NCI-H524 (cell line): ENCODE measurements around the gene NOTCH3.
A peak's percentile ranks its signal among the peaks of the same experiment; 100 is the strongest.

Experiments used
- DNase-seq, 2 experiments: peaks; one replicate each; lab custom pipeline; 2025; lab: John Stamatoyannopoulos, UW

Gene NOTCH3

DNA sequence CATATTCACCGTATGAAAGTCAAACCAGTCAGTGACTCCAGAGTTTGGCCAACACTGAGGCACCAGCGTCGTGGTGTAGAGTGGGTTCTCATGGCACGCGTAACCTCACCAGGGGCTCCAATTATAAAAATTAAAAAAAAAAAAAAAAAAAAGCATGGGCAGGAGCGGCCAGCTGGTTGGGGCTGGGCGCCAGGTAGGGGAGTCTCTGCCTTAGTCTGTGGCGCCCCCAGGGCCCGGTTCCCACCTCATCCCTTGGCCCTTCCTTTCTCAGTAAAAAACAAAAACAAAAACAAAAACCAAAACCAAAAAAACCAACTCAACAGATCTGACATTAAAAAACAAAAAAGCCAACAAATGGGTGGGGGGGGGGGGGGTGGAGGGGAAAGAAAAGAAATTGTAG lies 36.1 kb upstream of the NOTCH3 start:
- DNase-seq, result no peak

DNA sequence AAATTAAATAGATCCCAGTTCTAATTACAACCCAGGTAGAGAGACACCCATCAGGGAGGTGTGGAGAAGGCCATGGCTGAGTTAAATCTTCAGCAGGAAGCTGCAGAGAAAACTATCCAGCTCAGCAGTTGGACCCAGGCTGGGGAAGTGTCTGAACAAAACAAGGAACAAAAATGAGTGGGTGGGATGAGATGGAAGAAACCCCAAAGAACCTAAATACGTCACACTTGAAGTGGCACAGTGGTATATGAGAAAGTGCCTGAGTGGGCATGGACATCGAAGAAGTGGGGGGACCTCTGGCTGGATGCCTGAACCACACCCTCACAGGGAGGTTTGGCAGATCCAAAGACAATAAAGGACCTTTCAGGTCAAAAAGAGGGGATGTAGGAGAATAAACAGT lies 35.0 kb upstream of the NOTCH3 start:
- DNase-seq, result no peak

DNA sequence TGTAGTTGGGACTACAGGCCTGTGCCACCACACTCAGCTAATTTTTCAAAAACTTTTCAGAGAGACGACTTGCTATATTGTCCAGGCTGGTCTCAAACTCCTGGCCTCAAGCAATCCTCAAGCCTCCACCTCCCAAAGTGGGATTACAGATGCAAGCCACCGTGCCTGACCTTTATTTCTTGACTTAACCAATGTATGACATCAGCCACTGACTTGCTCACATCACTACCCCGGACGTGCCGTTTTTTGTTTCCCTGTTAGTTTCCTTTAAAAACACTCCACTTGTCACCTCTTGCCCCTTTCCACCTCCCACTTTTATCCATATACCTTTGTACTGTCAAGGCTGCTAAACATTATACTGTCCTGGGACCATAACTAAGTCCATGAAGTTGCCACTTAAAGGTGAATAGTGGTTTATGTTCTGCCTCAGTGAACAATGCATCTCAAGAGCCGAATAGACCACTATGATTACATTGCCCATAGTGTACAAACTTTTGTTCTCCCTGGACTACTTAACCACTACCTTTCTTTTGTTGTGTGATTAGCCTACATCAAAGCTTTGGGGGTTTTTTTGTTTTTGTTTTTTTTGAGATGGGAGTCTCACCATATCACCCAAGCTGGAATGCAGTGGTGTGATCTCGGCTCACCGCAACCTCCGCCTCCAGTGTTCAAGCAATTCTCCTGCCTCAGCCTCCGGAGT lies 33.8 kb upstream of the NOTCH3 start:
- no peak for DNase-seq

DNA sequence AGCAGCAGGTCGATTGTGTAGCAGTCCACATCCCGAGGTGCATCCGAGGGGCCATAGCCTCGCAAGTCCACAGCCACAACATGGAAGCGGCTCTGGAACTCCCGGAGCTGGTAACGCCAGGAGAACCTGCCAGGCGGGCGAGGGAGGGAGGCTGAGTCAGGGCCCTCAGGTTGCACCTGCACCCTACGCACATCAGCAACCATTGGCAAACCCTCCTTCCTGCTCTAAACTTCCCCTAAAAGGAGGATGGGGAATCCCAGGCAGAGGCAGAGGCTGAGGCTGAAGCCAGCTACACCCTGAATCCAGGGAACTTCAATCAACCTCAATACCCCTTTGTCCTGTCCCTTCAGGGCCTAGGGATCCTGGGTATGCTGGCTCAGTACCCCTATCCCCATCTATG lies 30.5 kb upstream of the NOTCH3 start:
- no peak for DNase-seq

DNA sequence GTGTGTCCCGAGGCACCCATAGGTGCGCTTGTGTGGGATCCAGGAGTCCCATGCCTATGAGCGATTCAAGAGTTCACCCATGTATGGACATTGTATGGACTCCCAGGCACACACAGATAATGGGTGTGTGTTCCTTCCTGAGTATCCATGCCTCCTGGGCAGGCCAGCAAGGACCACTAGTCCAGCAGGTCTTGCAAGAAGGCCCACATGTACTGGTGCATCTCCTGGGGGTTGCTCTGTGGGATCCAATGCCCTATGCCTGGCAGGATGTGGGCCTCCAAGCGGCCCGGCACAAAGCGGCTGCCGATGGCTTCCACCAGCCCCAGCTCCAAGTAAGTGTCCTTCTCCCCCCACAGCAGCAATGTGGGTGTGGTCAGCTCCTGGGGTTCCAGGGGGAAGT lies 26.5 kb upstream of the NOTCH3 start:
- no peak for DNase-seq

DNA sequence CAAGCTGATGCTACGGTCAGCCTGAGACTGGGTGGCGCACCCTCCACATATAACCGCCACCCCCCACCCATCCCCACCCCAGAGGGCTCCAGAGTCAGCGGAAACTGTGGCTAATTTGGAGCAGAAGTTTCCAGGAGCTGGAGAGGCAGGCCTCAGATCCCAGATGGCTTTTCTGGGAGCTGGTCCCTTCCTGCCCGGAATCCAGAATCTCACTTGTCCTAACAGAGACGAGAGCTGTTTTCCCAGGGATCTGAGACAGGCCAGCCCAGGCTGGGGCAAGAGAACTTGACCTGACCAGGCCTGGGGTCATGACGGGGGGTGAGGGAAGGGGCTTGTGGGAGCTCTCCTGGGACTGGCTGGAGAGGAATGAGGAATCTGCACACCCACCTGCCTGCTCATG lies 25.0 kb upstream of the NOTCH3 start:
- DNase-seq, result no peak

DNA sequence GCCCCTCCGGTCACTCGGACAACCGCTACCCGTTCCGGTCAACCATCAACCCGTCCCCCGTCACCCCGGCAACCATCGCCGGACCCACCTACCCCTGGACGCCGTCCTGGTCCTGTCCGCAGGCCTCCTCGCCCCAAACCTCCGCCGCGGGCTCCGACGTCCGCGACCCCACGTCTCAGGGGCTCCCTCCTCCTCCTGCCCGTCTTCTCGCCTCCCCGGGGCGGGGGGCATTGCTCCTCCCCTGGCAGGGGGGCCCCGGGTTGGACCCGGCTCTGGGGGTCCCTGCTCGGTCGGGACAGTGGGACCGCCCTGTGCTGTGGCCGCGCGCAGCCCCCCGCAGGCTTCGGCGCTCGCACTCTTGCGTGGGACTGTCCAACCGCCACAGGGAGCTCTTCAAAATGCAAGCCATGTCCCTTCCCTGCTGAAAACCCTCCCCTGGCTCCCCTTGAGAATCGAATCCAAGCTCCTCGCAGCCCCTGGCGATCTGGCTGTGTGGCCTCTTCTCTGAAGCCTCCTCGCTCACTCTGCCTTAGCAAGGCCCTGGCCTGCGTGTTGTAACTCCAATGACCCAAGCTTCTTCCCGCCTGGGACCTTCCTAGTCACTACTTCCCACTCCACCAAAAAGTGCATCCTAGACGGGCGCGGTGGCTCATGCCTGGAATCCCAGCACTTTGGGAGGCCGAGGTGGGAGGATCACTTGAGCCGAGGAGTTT lies 23.0 kb upstream of the NOTCH3 start:
- no peak for DNase-seq

DNA sequence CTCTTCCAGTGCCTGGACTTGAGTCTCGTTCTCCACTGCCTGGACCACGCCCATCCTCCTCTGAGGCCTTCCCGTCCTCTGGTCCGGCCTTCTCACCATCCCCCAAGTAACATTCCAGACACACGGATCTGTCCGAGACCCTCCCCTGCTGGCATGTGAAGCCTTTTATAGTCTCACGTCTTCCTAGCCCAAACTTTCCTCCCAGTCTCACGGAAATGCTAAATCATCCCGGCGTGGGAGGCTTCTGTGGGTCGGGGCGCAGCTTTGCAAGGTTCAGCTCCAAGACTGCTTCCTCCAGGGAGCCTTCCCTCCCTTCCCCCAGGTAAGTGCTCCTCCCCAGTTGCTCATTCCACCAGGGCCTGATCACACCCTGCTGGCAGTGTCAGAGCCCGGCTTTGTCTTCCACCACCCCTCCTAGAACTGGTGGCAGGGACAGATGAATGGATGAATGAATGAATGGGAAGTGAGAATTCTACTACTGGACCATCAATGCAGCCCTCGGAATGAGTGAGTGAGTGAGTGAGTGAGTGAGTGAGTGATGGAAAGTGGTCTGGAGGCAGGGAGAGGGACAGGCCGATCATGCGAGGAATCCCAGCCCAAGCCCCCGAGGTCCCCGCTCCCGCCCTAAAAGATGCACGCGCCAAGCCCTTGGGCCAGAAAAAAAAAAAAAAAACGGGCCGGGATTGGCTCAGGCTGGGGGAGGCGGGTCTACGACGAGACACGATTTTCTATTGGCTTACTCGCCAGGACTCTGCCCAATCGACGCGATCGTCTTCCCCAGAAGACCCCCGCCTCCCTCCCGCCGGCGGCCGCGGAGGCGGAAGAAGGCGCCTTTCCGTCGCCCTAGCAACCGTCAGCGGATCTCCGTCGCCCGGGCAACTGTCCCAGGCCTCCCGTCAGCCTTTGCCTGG lies 22.2 kb upstream of the NOTCH3 start:
- DNase-seq, result peak; percentile 92 to 97

DNA sequence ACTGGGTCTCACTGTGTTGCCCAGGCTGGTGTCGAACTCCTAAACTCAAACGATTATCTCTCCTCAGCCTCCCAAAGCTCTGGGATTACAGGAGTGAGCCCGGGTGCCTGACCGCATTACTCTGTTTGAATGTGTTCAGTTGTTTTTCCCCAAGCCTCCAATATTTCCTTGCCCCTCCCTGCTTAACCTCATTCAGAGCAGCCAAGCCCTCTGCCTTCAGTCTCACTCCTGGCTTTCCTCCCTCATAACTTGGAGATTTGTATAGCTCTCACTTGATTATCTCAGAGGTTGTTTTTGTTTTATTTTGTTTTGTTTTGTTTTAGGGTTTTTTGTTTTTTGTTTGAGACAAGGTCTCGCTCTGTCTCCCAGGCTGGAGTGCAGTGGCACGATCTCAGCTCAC lies 20.0 kb upstream of the NOTCH3 start:
- no peak for DNase-seq

DNA sequence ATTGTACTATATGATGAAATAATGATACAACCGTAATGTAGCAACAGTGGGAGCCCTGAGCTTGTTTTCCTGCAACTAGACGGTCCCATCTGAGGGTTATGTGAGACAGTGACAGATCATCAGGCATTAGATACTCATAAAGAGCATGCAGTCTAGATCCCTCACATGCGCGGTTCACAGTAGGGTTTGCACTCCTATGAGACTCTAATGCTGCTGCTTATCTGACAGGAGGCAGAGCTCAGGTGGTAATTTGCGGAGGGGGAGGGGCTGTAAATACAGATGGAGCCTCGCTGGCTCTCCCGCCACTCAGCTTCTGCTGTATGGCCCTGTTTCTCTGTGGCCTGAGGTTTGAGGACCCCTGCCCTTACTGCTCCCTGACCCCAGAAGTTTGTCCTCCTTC lies 17.7 kb upstream of the NOTCH3 start:
- DNase-seq, result no peak

DNA sequence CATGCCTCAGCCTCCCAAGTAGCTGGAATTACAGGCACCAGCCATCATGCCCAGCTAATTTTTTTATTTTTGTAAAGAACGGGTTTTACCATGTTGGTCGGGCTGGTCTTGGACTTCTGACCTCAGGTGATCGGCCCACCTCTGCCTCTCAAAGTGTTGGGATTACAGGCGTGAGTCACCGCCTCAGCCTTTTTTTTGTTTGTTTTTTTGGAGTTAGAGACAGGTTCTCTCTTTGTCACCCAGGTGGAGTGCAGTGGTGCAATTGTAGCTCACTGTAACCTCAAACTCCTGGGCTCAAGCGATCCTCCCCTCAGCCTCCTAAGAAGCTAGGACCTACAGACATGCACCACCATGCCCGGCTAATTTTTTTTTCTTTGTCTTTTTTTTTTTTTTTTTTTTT lies 15.6 kb upstream of the NOTCH3 start:
- no peak for DNase-seq

DNA sequence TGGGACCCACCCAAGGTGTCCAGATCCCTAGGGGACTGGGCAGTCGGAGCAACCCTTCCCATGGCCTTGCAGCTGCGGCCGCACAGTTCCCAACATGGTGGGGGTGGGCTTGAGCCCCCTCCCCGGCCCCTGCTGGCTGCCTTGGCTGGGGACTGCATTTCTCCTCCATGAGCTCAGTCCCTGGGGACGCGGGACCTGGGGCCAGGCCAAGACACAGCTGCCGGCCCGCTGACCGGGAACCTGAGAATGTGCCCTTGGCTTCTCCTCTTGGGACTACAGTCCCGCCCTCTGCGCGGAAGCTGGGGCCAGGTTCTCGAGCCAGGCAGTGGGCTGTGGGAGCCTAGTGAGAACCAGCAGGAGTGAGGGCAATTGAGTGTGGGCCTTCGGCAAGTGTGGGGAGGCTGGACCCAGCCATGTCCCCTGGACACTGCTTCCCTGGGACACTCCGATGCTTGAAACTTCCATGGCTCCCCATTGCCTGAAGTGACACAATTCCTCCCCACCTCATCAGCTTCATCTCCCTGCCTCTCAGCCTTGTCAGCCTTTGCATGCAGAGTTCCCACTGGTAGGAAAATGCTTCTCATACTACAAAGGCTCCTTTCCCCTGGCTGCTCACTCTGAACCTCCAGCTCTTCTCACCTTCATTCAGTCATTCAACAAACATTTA lies 13.1 kb upstream of the NOTCH3 start:
- DNase-seq, result no peak

DNA sequence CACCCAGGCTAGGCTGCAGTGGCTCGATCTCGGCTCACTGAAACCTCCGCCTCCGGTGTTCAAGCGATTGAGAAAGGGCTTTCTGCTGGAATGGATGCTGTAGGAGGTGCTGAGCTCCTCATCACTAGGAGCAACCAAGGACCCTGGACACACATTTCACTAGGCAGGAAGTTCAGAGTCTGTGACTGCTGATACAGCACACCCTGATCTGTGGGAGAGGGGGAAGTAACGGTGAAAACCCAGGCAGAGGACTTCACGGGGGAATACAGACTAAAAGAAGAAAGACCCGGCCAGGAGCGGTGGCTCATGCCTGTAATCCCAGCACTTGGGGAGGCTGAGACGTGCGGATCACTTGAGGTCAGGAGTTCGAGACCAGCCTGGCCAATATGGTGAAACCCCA lies 11.9 kb upstream of the NOTCH3 start:
- DNase-seq, result no peak

DNA sequence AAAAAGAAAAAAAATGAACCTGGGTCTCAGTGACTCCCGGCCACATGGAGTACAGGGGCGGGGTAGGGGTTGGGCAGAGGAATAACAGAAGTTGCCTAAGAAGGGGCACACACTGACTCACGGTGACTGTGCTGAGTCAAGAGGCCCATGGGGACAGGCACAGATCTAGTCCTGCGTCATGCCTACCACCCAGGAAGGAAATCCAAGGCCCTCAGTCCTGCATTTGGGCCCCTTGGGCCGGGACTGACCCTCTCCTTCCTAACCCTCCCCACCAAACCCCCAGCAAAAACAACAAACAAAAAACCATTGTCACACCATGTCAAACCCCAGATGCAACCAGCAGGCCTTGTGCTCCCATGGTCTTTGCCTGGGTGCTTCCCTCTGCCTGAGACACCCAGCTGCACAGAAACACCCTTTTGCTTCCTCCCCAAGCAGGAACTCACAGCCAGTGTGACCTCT lies 9.6 kb upstream of the NOTCH3 start:
- no peak for DNase-seq

DNA sequence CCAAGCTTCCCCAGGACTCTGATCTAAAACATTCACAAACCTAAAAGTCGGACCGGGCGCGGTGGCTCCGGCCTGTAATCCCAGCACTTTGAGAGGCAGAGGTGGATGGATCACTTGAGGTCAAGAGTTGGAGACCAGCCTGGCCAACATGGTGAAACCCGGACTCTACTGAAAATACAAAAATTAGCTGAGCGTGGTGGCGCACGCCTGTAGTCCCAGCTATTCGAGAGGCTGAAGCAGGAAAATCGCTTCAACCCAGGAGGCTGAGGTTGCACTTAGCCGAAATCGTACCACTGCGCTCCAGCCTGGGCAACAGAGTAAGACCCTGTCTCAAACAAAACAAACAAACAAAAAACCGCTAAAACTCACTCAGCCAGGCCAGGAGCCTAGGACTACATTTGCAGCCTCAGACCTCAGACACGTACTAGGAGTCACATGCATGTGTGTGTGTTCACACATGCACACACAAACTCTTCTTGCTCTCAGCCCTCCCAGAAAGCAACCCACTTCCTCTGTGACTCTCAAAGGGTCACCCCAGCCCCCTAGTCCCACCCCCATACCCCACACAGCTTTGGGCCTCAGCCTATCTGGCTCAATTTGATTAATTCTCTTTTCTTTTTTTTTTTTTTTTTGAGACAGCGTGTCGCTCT lies 704 bp upstream of the NOTCH3 start:
- DNase-seq, result no peak

DNA sequence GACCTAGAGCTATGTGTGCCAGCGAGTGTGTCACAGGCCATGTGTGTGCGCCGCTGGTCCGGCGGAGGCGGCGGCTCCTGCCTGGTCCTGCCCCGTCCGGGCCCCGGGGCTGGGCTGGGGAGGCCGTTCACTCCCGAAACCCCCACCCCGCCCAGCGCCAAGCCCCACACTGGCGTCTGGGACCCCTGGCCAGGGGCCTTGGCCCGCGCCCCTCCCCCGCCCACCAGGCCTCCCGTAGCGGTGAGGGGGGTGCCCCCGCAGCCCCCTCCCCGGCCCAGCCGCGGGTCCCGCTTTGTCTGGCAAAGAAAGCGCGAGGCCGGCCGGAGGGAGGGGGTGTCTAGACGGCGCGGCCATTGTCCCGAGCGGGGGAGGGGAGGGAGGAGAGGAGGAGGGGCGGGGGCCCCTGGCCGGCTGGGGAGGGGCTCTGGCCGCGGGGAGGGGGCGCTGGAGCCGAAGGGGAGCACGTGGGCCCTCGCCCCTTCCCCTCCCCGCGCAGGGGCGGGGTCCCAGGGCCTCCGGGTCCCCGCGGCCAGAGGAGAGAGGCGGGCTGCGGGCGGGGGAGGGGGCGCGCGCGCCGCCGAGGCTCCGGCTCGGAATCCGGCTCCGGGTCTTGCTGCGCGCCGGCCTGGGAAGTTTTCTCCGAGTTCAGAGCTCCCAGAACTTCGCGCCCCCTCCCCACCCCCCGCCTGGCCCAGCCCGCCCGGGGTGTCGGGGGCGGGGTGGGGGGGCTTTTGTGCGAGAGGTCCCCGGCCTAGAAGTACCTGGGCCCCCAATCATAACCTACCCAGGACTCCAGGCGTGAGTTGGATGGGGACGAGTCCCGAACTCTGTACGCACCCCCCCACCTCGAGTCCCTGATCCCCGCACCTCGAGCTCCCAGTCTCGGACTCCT lies 888 bp downstream of the NOTCH3 start:
- no peak for DNase-seq

DNA sequence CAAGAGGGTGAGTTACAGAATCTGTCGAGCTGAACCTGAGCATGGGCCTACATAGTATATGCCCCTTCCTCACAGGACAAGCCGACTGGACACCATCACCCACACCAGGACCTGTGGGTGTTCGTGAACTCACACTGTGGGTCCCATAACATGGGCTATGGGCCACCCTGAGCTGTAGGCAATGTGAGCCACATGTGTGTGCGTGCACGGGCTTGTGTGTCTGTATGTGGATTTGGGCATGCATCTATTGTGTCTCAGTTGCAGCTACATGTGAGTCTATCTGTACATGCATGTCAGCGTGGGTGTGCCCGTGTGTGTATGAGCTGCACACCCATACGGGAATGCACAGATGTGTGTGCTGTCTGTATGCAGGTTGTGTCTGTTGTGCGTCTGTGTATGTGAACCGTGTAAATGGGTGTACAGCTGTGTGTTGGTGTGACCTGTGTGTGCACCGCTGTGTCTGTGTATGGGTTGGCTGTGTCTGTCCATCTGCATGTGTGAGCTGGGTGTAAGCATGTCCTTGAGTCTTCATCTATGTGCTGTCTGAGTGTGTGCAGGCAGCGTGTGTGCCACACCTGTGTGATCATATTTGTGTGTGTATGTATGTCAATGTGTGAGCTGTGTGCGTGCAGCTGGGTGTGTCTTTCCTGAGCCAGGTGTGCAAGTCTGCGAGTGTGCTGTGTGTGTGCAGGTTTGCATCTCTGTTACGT lies 1.7 kb downstream of the NOTCH3 start:
- no peak for DNase-seq

DNA sequence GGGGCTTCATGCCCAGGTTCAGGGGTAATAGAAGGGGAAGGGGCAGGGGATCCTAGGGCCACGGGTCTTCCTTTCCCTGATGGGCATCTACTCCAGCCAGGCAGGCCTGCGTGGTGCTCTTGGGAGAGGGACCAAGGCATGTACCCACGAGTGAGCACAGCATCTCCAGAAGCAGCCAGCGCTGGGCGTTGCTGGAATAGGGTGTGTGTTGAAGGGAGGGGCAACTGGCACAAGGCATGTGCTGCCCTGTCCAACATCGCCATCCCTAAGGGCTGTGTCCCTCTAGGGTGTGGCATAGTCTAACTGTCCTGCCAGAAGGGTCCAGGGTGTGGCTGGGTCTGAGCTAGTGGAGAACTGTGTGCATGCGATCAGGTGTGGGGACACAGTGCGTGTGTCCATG lies 2.9 kb downstream of the NOTCH3 start:
- no peak for DNase-seq

DNA sequence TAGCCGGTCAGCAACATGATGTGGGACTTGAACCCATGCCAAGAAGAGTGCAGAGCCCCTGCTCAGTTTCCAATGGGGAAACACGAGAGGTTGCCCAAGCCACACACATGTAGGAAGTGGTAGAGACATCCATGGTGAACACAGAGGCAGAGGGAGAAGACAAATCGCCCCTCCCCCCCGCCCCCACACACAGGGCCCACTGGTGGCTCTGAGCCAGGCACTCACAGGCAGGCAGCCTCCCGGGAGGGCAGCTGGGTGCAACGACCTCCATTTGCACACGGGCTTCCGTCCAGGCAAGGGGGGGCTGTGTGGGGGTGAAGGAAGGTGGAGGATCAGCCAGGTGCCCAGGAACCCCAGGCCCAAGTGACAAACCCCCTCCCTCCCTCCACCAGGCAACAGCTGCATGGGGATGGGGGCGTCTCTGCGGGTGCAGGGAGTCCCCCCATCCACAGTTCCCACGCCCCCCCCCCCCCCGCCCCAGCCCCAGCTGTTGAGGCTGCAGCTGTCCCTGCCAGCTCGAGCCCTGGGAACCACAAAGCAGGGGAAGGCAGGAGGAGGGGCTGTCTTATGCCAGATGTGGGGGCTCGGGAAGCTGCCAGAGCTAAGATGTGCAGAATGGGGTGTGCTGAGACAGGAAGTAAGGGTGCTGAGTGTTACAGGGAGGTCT lies 3.4 kb downstream of the NOTCH3 start:
- no peak for DNase-seq
